HFFc6 (cell line): ENCODE measurements around the gene NFAT5. TPM values are rescaled to one million over a fixed set of nuclear protein-coding genes. Genes with fewer than 3 reads are reported as not detected.
A peak's percentile ranks its signal among the peaks of the same experiment; 100 is the strongest.
"Not testable (repeated sequence)": the region's sequence is repeated elsewhere in the genome, so short reads cannot be mapped to it uniquely, and the experiment has no call there.

Experiments
- DNase-seq: peaks from one replicate; pipeline ENCODE4 v3.0.0-alpha.2; 2018
- H3K27ac Mint-ChIP-seq: 2 replicates; pipeline ENCODE4 v1.8.0; 2020; ENCODE audit warnings: mild to moderate bottlenecking, mixed read lengths
- H3K27me3 Mint-ChIP-seq: 2 replicates; pipeline ENCODE4 v1.8.0; 2021; ENCODE audit warnings: mild to moderate bottlenecking, moderate library complexity, mixed read lengths; ENCODE audit not compliant: insufficient read depth
- H3K36me3 Mint-ChIP-seq: 2 replicates; pipeline ENCODE4 v1.8.0; 2021; ENCODE audit warnings: low read depth, mixed read lengths
- H3K4me1 Mint-ChIP-seq: 2 replicates; pipeline ENCODE4 v1.8.0; 2020; ENCODE audit warnings: low read depth, mixed read lengths
- H3K4me3 Mint-ChIP-seq: 2 replicates; pipeline ENCODE4 v1.8.0; 2020; ENCODE audit warnings: mild to moderate bottlenecking, moderate library complexity, mixed read lengths
- H3K9me3 Mint-ChIP-seq: 2 replicates; pipeline ENCODE4 v1.8.0; 2020; ENCODE audit warnings: mild to moderate bottlenecking, mixed read lengths
- CTCF ChIP-seq: fragments of 200-600 bp; sonication (generic); IDR thresholded peaks from 2 replicates; pipeline ENCODE4 v1.5.0; 2021; ENCODE audit warnings: antibody characterized with exemption, mild to moderate bottlenecking
- total RNA-seq, 6 experiments: library from RNA; stranded (reverse); fragmentation: NEBNext Ultra II Directional; extraction: Animal tissue kit (Norgen Biotek cat#: 25700); gene quantifications; 2 replicates in 1 of 6; 3 replicates in 5 of 6; pipeline ENCODE4 v1.2.3, GENCODE V29; 2021

NFAT5 gene
- total RNA-seq, 6 experiments from 2014 or later, result 52.0 to 114 (median 63.7) TPM

- Mint-ChIP-seq H3K4me3 (peak overlapping the region; percentile 91), H3K36me3 (peaks cover 31% of the 10 kb centered on the region), H3K9me3 (no peaks in the 10 kb centered on the region), H3K4me1 (peaks cover 42% of the 10 kb centered on the region), H3K27ac (peak overlapping the region; percentile 89), H3K27me3 (peaks cover 1% of the 10 kb centered on the region)
- TF ChIP-seq CTCF, result no peak
- no peak for DNase-seq
Observed at GRCh38 chr16:69564845-69565670, 708 bp upstream of the NFAT5 start.

- Mint-ChIP-seq H3K27me3 (peaks cover 1% of the 10 kb centered on the region), H3K4me3 (peak overlapping the region; percentile 100), H3K4me1 (peaks cover 47% of the 10 kb centered on the region), H3K36me3 (peaks cover 34% of the 10 kb centered on the region), H3K9me3 (no peaks in the 10 kb centered on the region), H3K27ac (peak overlapping the region; percentile 97)
- DNase-seq, result peak; percentile 48
- no peak for TF ChIP-seq CTCF
Observed at GRCh38 chr16:69566240-69566980, 644 bp downstream of the NFAT5 start.

GRCh38 chr16:69566981-69567680 lies 1.4 kb downstream of the NFAT5 start:
- Mint-ChIP-seq H3K27me3 (peaks cover 1% of the 10 kb centered on the region), H3K4me3 (peak overlapping the region; percentile 100), H3K9me3 (no peaks in the 10 kb centered on the region), H3K36me3 (peaks cover 34% of the 10 kb centered on the region), H3K27ac (peak overlapping the region; percentile 97), H3K4me1 (peaks cover 47% of the 10 kb centered on the region)
- peak; percentile 51 for TF ChIP-seq CTCF
- no peak for DNase-seq

GRCh38 chr16:69568676-69569075 lies 2.9 kb downstream of the NFAT5 start:
- no peaks in the 10 kb centered on the region for H3K9me3 Mint-ChIP-seq
- H3K4me3 Mint-ChIP-seq, result peak overlapping the region; percentile 100
- H3K27me3 Mint-ChIP-seq, result peaks cover 1% of the 10 kb centered on the region
- DNase-seq, result no peak
- peaks cover 49% of the 10 kb centered on the region for H3K4me1 Mint-ChIP-seq
- H3K27ac Mint-ChIP-seq, result peak overlapping the region; percentile 56; the same call in 1 of the 2 replicates
- no peak for TF ChIP-seq CTCF
- peaks cover 43% of the 10 kb centered on the region for H3K36me3 Mint-ChIP-seq

- not testable (repeated sequence) for H3K27me3 Mint-ChIP-seq, H3K9me3 Mint-ChIP-seq, DNase-seq, H3K27ac Mint-ChIP-seq, H3K4me3 Mint-ChIP-seq
- Mint-ChIP-seq H3K4me1 (peaks cover 35% of the 10 kb centered on the region), H3K36me3 (peaks cover 16% of the 10 kb centered on the region)
Observed at GRCh38 chr16:69578771-69579170, 13.0 kb downstream of the NFAT5 start.
